Prostate gland (tissue), 2 donors: Measurements from ENCODE around the gene MESP1.

Source experiments
- POLR2A ChIP-seq: fragments of 450-650 bp; IDR thresholded peaks from one replicate; pipeline ENCODE4 v1.6.1; 2016; ENCODE audit warnings: antibody characterized with exemption, mild to moderate bottlenecking
- POLR2AphosphoS5 ChIP-seq: sonication (generic); formaldehyde crosslinking; IDR thresholded peaks from one replicate; pipeline ENCODE4 v1.6.1; 2017; ENCODE audit warnings: antibody characterized with exemption
- TF ChIP-seq, protein P1 (sequence below), 4 experiments: fragments of 200-600 bp in 2 of 4; fragments of 450-650 bp in 2 of 4; sonication (generic) in 2 of 4; IDR thresholded peaks; 1 replicate in 3 of 4; 2 replicates in 1 of 4; pipeline ENCODE4 v1.5.1; 2016 to 2019; ENCODE audit warnings: antibody characterized with exemption in 4 of 4, mild to moderate bottlenecking in 2 of 4, moderate library complexity in 2 of 4

DNA sequence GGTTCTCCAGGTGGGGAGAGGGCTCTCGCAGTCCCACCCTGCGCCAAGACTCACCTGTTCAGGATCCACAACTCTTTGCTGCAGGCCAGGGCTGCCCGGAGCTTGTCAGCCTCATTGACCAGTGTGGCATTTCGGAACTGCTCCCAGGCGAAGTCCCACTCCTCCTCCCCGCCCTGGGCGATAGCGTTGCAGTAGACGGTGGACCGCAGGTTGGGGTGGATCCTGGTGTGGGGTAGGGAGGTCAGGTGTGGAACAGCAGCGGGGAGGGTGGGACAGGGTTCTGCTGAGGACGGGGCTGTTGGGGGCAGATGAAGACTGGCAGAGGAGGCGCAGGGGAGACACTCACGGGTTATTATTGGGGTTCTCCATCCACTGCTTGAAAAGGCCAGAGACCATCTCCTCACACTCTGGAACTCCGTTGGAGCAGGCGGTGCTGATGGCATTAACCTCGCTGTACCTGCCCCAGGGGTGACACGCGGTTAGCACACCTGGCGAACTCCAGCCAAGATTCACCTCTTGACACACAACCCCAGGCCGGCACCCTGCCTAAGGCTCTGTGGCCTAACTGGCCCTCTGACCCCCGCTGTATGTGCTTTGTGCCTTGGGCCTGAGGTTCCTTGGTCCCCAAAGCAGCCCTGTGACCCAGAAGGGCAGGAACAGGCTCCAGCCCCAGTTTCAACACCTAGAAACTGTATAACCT lies 41.2 kb upstream of the MESP1 start:
- TF ChIP-seq, protein P1, sequence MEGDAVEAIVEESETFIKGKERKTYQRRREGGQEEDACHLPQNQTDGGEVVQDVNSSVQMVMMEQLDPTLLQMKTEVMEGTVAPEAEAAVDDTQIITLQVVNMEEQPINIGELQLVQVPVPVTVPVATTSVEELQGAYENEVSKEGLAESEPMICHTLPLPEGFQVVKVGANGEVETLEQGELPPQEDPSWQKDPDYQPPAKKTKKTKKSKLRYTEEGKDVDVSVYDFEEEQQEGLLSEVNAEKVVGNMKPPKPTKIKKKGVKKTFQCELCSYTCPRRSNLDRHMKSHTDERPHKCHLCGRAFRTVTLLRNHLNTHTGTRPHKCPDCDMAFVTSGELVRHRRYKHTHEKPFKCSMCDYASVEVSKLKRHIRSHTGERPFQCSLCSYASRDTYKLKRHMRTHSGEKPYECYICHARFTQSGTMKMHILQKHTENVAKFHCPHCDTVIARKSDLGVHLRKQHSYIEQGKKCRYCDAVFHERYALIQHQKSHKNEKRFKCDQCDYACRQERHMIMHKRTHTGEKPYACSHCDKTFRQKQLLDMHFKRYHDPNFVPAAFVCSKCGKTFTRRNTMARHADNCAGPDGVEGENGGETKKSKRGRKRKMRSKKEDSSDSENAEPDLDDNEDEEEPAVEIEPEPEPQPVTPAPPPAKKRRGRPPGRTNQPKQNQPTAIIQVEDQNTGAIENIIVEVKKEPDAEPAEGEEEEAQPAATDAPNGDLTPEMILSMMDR (IDR thresholded peaks at IDR 0.05), result no peak
- TF ChIP-seq POLR2A, result no peak
- TF ChIP-seq POLR2AphosphoS5, result no peak
